ENCODE data around the gene MIS18A.

GRCh38 chr21:32245971-32246370, 32.9 kb downstream of the MIS18A start:
- TF ChIP-seq CTCF (conservative IDR thresholded peaks at IDR 0.05; ENCODE audit: low read length) (no peak), EZH2phosphoT487 (IDR thresholded peaks at IDR 0.05; ENCODE audit: borderline replicate concordance) (no peak)
